ENCODE results near the gene SLC2A4.

DNA sequence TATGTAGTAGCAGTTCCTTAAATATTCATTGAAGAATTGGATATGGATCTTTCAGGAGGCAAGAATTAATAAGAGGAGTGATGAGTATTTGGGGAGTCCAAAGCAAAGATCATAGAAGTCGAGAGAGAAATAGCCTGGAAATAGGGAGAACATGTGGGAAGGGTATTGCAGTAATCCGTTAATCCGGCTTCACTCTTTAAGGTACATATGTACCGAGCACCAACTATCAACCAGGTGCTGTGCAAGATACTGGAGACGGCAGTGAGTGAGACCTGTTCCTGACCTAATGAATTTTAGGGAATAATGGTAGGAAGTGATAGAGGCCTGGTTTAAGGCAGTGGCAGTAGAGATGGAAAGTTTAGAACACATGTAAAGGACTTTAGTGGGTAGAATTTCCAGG lies 28.4 kb upstream of the SLC2A4 start:
- TF ChIP-seq, protein P1, sequence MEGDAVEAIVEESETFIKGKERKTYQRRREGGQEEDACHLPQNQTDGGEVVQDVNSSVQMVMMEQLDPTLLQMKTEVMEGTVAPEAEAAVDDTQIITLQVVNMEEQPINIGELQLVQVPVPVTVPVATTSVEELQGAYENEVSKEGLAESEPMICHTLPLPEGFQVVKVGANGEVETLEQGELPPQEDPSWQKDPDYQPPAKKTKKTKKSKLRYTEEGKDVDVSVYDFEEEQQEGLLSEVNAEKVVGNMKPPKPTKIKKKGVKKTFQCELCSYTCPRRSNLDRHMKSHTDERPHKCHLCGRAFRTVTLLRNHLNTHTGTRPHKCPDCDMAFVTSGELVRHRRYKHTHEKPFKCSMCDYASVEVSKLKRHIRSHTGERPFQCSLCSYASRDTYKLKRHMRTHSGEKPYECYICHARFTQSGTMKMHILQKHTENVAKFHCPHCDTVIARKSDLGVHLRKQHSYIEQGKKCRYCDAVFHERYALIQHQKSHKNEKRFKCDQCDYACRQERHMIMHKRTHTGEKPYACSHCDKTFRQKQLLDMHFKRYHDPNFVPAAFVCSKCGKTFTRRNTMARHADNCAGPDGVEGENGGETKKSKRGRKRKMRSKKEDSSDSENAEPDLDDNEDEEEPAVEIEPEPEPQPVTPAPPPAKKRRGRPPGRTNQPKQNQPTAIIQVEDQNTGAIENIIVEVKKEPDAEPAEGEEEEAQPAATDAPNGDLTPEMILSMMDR (IDR thresholded peaks at IDR 0.05), result no peak
- TF ChIP-seq POLR2A (IDR thresholded peaks at IDR 0.05), result no peak
- no peak for TF ChIP-seq POLR2AphosphoS5 (IDR thresholded peaks at IDR 0.05; ENCODE audit: insufficient read depth in 1 of 2, low read depth in 1 of 2)
